Left lung (tissue), 10 donors: Measurements from ENCODE around the gene PEX3. TPM values are rescaled to one million over a fixed set of nuclear protein-coding genes. Genes with fewer than 3 reads are reported as not detected.

ENCODE experiments used
- ATAC-seq: fragments of 200-7000 bp; cut with Tn5 transposase; one replicate; pipeline ENCODE4 v1.9.1; 2020; ENCODE audit warnings: moderate library complexity
- DNase-seq, 4 donors: peaks; one replicate each; pipeline ENCODE4 v3.0.0-alpha.2; 2013 to 2020
- H3K27ac ChIP-seq, 2 donors: fragments of 200-600 bp; sonication (generic) in 1 of 2; one replicate each; pipeline versions ENCODE4 v1.5.0 to v1.8.0; 2020 to 2021
- H3K27me3 ChIP-seq, 2 donors: fragments of 200-600 bp; sonication (generic) in 1 of 2; one replicate each; pipeline versions ENCODE4 v1.5.0 to v1.8.0; 2020 to 2021
- H3K36me3 ChIP-seq, 2 donors: fragments of 200-600 bp; sonication (generic) in 1 of 2; one replicate each; pipeline versions ENCODE4 v1.5.0 to v1.8.0; 2020 to 2021
- H3K4me1 ChIP-seq, 2 donors: fragments of 200-600 bp; one replicate each; pipeline ENCODE4 v1.8.0; 2021
- H3K4me3 ChIP-seq, 2 donors: fragments of 200-600 bp; sonication (generic) in 1 of 2; one replicate each; pipeline versions ENCODE4 v1.5.0 to v1.8.0; 2020 to 2021; ENCODE audit warnings: mild to moderate bottlenecking in 1 of 2
- H3K9me3 ChIP-seq, 2 donors: fragments of 200-600 bp; sonication (generic) in 1 of 2; one replicate each; pipeline versions ENCODE4 v1.5.0 to v1.8.0; 2020 to 2021
- CTCF ChIP-seq, 2 donors: fragments of 200-600 bp; sonication (generic) in 1 of 2; IDR thresholded peaks; one replicate each; pipeline versions ENCODE4 v1.5.0 to v1.8.0; 2021; ENCODE audit warnings: antibody characterized with exemption in 2 of 2
- intact Hi-C, 2 donors: fragments of 100-400 bp; cut with DNase I; formaldehyde crosslinking; loops; one replicate each; pipeline versions ENCODE4 v1.11.2 to v1.14.2; 2022
- polyA plus RNA-seq, 6 donors: library from polyadenylated mRNA; unstranded; fragments of 120-200 nt; gene quantifications; one replicate each; pipeline ENCODE4 v1.2.1, GENCODE V29; 2013; ENCODE audit not compliant: insufficient read length in 6 of 6
- total RNA-seq, 2 donors: library from RNA; stranded (reverse); fragmentation: NEBNext Ultra II Directional; extraction: Animal tissue kit (Norgen Biotek cat#: 25700); gene quantifications; one replicate each; pipeline ENCODE4 v1.2.1, GENCODE V29; 2021
- donor health status: DM: no; HTN: yes; CAD: no.
- donor health status: DM: no; HTN: no; CAD: no.

PEX3 gene
- total and polyA plus RNA-seq, 8 donors: 13.4 to 32.8 (median 29.4) TPM

DNA sequence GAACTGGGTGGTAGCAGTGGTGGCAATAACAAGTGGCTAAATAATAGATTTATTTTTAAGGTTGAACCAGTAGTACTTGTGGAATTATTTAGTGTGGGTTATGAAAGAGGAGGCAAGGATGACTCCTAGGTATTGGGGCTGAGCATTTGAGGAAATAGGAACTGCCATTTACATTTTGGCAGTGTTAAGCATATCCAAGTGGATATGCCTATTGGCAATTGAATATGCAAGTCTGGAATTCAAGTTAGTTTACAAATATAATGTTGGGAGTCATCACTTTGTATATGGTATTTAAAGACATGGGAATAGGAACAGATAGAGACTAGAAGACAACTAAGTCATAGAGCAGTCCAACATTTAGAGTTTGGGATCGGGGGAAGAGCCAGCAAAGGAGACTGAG is 25.9 kb downstream of the PEX3 start:
- no peaks in the 10 kb centered on the region for H3K4me1 ChIP-seq
- H3K27ac ChIP-seq: no peak overlapping the region
- H3K9me3 ChIP-seq: no peaks in the 10 kb centered on the region
- no peaks in the 10 kb centered on the region for H3K27me3 ChIP-seq
- ATAC-seq (no peak), DNase-seq (no peak)
- TF ChIP-seq CTCF (IDR thresholded peaks at IDR 0.05): no peak
- H3K4me3 ChIP-seq: no peak overlapping the region
- intact Hi-C loops: no loop called here
- peaks cover 0 to 34% of the 10 kb centered on the region in 2 donors for H3K36me3 ChIP-seq

GRCh38 chr6:143478479-143479062 is 28.0 kb downstream of the PEX3 start:
- no peak for ATAC-seq
- Histone ChIP-seq H3K36me3 (peaks cover 0 to 14% of the 10 kb centered on the region in 2 donors), H3K27me3 (no peaks in the 10 kb centered on the region), H3K4me1 (no peaks in the 10 kb centered on the region), H3K4me3 (no peak overlapping the region), H3K9me3 (no peaks in the 10 kb centered on the region), H3K27ac (no peak overlapping the region)
- DNase-seq: no peak
- intact Hi-C loops: no loop called here
- no peak for TF ChIP-seq CTCF (IDR thresholded peaks at IDR 0.05)

GRCh38 chr6:143482593-143482992 is 32.0 kb downstream of the PEX3 start:
- Histone ChIP-seq H3K36me3 (no peaks in the 10 kb centered on the region), H3K9me3 (no peaks in the 10 kb centered on the region), H3K4me1 (no peaks in the 10 kb centered on the region), H3K4me3 (no peak overlapping the region), H3K27ac (no peak overlapping the region), H3K27me3 (no peaks in the 10 kb centered on the region)
- DNase-seq: no peak
- no peak for TF ChIP-seq CTCF (IDR thresholded peaks at IDR 0.05)
- no peak for ATAC-seq
- intact Hi-C loops: no loop called here

DNA sequence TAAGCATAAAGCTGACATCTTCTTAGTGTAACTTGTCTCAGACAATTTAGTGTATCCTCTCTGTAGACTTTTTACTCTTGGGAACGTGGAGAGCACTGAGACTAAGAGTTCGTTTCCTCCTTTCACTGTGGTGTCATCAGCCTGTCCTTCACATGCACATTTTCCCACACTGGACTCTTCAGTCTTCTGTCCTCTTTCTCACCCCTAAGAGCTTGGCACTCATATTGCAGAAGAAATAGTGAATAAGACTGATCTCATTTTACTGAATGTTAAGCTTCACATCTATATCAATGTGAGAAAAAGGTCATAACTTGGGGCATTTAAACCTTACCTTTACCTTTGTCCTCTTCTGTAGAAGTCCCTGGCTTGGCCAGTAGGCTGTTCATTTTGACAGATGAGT is 35.4 kb downstream of the PEX3 start:
- no peak overlapping the region for H3K4me3 ChIP-seq
- H3K27me3 ChIP-seq: no peaks in the 10 kb centered on the region
- intact Hi-C loops: no loop called here
- no peaks in the 10 kb centered on the region for H3K9me3 ChIP-seq
- H3K36me3 ChIP-seq: peaks cover 0 to 5% of the 10 kb centered on the region in 2 donors
- no peak overlapping the region for H3K27ac ChIP-seq
- no peak for TF ChIP-seq CTCF (IDR thresholded peaks at IDR 0.05)
- ATAC-seq: no peak
- H3K4me1 ChIP-seq: no peaks in the 10 kb centered on the region
- DNase-seq: no peak

DNA sequence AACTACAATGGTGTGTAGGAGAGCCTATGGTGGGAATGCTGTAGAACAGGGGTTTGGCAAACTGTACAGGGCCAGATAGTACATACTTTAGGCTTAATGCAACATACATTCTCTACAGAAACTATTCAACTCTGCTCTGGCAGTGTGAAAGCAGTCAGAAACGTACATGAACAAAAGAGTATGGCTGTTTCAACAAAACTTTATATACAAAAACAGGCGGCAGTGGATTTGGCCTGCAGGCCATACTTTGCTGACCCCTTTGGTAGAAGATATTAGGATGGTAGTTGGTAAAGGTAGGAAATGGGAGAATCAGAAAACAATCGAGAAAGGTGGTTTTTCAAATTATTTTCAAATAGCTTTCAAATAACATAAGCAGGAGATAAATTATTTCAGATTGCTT is 36.1 kb downstream of the PEX3 start:
- no peaks in the 10 kb centered on the region for H3K27me3 ChIP-seq
- no peak overlapping the region for H3K4me3 ChIP-seq

More for the DNA sequence above, 36.1 kb downstream of the PEX3 start:
- Histone ChIP-seq H3K36me3 (peaks cover 0 to 5% of the 10 kb centered on the region in 2 donors), H3K9me3 (no peaks in the 10 kb centered on the region), H3K27ac (no peak overlapping the region), H3K4me1 (no peaks in the 10 kb centered on the region)
- DNase-seq (no peak), ATAC-seq (no peak)
- intact Hi-C loops: no loop called here
- TF ChIP-seq CTCF (IDR thresholded peaks at IDR 0.05): no peak
